Measurements from ENCODE around the gene C4orf50.

DNA sequence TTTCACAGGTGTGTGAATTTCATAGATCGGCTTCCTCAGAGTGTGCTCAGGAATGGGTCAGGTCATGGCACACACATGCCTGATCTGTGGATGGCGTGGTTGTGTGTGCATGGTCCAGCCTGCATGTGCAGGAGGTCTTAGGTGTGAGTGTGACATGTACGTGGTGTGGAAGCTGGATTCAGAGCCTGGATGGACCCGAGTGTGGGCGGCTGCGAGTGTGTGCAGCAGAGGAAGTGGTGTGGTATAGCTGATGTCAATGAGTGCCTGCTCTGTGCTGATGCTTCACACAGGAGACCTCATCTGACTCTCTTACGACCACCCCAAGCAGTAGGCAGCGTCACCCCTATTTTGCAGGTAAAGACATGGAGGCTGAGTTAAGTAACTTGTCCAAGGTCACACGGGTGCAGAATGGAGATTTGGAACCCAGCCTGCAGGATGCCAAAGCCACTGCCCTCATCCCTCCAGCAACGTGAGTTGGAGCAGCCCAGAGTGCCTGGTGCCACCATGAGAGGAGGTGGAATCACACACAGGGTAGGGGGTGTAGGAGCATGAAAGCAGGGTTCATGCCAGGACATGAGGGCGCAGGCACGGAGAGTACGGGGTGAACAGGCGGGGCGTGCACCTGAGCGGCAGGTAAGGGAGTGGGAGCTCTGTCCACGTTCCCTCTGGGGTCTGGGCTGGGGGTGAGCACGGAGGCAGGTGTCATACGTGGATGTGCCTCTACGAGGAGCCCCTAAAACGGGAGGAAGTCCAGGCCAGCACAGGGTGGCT, 24.2 kb upstream of the C4orf50 start:
- TF ChIP-seq, protein P1, sequence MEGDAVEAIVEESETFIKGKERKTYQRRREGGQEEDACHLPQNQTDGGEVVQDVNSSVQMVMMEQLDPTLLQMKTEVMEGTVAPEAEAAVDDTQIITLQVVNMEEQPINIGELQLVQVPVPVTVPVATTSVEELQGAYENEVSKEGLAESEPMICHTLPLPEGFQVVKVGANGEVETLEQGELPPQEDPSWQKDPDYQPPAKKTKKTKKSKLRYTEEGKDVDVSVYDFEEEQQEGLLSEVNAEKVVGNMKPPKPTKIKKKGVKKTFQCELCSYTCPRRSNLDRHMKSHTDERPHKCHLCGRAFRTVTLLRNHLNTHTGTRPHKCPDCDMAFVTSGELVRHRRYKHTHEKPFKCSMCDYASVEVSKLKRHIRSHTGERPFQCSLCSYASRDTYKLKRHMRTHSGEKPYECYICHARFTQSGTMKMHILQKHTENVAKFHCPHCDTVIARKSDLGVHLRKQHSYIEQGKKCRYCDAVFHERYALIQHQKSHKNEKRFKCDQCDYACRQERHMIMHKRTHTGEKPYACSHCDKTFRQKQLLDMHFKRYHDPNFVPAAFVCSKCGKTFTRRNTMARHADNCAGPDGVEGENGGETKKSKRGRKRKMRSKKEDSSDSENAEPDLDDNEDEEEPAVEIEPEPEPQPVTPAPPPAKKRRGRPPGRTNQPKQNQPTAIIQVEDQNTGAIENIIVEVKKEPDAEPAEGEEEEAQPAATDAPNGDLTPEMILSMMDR (IDR thresholded peaks at IDR 0.05; ENCODE audit: insufficient read depth, low read length, poor library complexity, severe bottlenecking) = no peak
- no peak for TF ChIP-seq EZH2phosphoT487 (conservative IDR thresholded peaks at IDR 0.05; ENCODE audit: low read length)

Data from SU-DHL-6 (cell line).